Suprapubic skin (tissue), 4 donors: Measurements from ENCODE around the gene XCL2. TPM values are rescaled to one million over a fixed set of nuclear protein-coding genes. Genes with fewer than 3 reads are reported as not detected.
"Not testable (repeated sequence)": the region's sequence is repeated elsewhere in the genome, so short reads cannot be mapped to it uniquely, and the experiment has no call there.

Experiments
- DNase-seq, 2 donors: peaks; one replicate each; pipeline ENCODE4 v3.0.0-alpha.2; 2019; ENCODE audit warnings: low spot score in 2 of 2
- H3K27ac ChIP-seq: fragments of 200-600 bp; sonication (generic); one replicate; pipeline ENCODE4 v1.5.1; 2019
- H3K27me3 ChIP-seq: fragments of 200-600 bp; sonication (generic); one replicate; pipeline ENCODE4 v1.5.1; 2019
- H3K36me3 ChIP-seq: fragments of 200-600 bp; sonication (generic); one replicate; pipeline ENCODE4 v1.5.1; 2019
- H3K4me1 ChIP-seq: fragments of 200-600 bp; sonication (generic); one replicate; pipeline ENCODE4 v1.5.1; 2019
- H3K4me3 ChIP-seq: fragments of 200-600 bp; sonication (generic); one replicate; pipeline ENCODE4 v1.5.1; 2019; ENCODE audit warnings: mild to moderate bottlenecking
- H3K9me3 ChIP-seq: fragments of 200-600 bp; sonication (generic); one replicate; pipeline ENCODE4 v1.5.1; 2019
- CTCF ChIP-seq, 2 donors: fragments of 200-600 bp in 1 of 2; fragments of 450-650 bp in 1 of 2; sonication (generic) in 1 of 2; IDR thresholded peaks; one replicate each; pipeline ENCODE4 v1.5.1; 2016 to 2019; ENCODE audit warnings: antibody characterized with exemption in 2 of 2, mild to moderate bottlenecking in 1 of 2, moderate library complexity in 1 of 2
- EP300 ChIP-seq: sonication (generic); formaldehyde crosslinking; IDR thresholded peaks from one replicate; pipeline ENCODE4 v1.6.1; 2017; ENCODE audit warnings: antibody characterized with exemption
- POLR2A ChIP-seq, 2 donors: fragments of 450-650 bp; IDR thresholded peaks; one replicate each; pipeline ENCODE4 v1.6.1; 2017; ENCODE audit warnings: antibody characterized with exemption in 2 of 2, mild to moderate bottlenecking in 2 of 2, moderate library complexity in 2 of 2
- POLR2AphosphoS5 ChIP-seq, 3 donors: sonication (generic); formaldehyde crosslinking; IDR thresholded peaks; one replicate each; pipeline ENCODE4 v1.6.1; 2017; ENCODE audit warnings: antibody characterized with exemption in 3 of 3
- WGBS: methylation state at CpG from one replicate; pipeline ENCODE4 v1.1.5; 2018; 5-methylcytosine and 5-hydroxymethylcytosine counted together
- total RNA-seq, 4 donors: library from RNA; depleted of rRNA; stranded (reverse); fragments of >200 nt; gene quantifications; one replicate each; pipeline ENCODE4 v1.1.0, GENCODE V29; 2016

XCL2 gene
- total RNA-seq, 4 donors from 2014 or later, result not detected

GRCh38 chr1:168583571-168583970 lies 39.8 kb upstream of the XCL2 start:
- no peaks in the 10 kb centered on the region for H3K9me3 ChIP-seq
- TF ChIP-seq POLR2A (IDR thresholded peaks at IDR 0.05), result no peak
- no peak for TF ChIP-seq POLR2AphosphoS5 (IDR thresholded peaks at IDR 0.05)
- no peak for TF ChIP-seq CTCF (IDR thresholded peaks at IDR 0.05)
- no peak for TF ChIP-seq EP300
- H3K36me3 ChIP-seq, result no peaks in the 10 kb centered on the region
- H3K27me3 ChIP-seq, result no peaks in the 10 kb centered on the region
- 54% methylated on average over 6 of the region's 6 CpGs for WGBS
- no peak overlapping the region for H3K4me3 ChIP-seq
- no peak overlapping the region for H3K27ac ChIP-seq
- H3K4me1 ChIP-seq, result no peaks in the 10 kb centered on the region
- DNase-seq, result no peak

- 59% methylated on average over 6 of the region's 6 CpGs for WGBS
- H3K4me1 ChIP-seq, result no peaks in the 10 kb centered on the region
- no peaks in the 10 kb centered on the region for H3K36me3 ChIP-seq
- no peaks in the 10 kb centered on the region for H3K27me3 ChIP-seq
- no peak overlapping the region for H3K27ac ChIP-seq
- TF ChIP-seq POLR2A (IDR thresholded peaks at IDR 0.05) (no peak), CTCF (IDR thresholded peaks at IDR 0.05) (no peak), EP300 (no peak), POLR2AphosphoS5 (IDR thresholded peaks at IDR 0.05) (no peak)
- no peak for DNase-seq
- H3K9me3 ChIP-seq, result no peaks in the 10 kb centered on the region
- H3K4me3 ChIP-seq, result no peak overlapping the region
These were observed 39.0 kb upstream of the XCL2 start for GRCh38 chr1:168582688-168583336.

- H3K27me3 ChIP-seq, result no peaks in the 10 kb centered on the region
- 85% methylated on average over 4 of the region's 4 CpGs for WGBS
- no peak overlapping the region for H3K4me3 ChIP-seq
- H3K27ac ChIP-seq, result no peak overlapping the region
- no peaks in the 10 kb centered on the region for H3K36me3 ChIP-seq
- H3K9me3 ChIP-seq, result no peaks in the 10 kb centered on the region
- no peaks in the 10 kb centered on the region for H3K4me1 ChIP-seq
- no peak for TF ChIP-seq POLR2A (IDR thresholded peaks at IDR 0.05)
- TF ChIP-seq EP300, result no peak
- no peak for TF ChIP-seq POLR2AphosphoS5 (IDR thresholded peaks at IDR 0.05)
- no peak for TF ChIP-seq CTCF (IDR thresholded peaks at IDR 0.05)
- no peak for DNase-seq
These were observed 38.2 kb upstream of the XCL2 start for GRCh38 chr1:168581817-168582572.

GRCh38 chr1:168580991-168581390 lies 37.2 kb upstream of the XCL2 start:
- 86% methylated on average over 7 of the region's 7 CpGs for WGBS

GRCh38 chr1:168580290-168580689 lies 36.5 kb upstream of the XCL2 start:
- not testable (repeated sequence) for H3K27ac ChIP-seq, DNase-seq, H3K27me3 ChIP-seq, H3K4me1 ChIP-seq, H3K9me3 ChIP-seq, H3K4me3 ChIP-seq, H3K36me3 ChIP-seq
- 92% methylated on average over 2 of the region's 2 CpGs for WGBS

More at GRCh38 chr1:168580991-168581390, 37.2 kb upstream of the XCL2 start:
- H3K9me3 ChIP-seq, H3K4me1 ChIP-seq, H3K4me3 ChIP-seq, H3K27me3 ChIP-seq, H3K27ac ChIP-seq, H3K36me3 ChIP-seq, DNase-seq: not testable (repeated sequence)

GRCh38 chr1:168578531-168579185 lies 34.9 kb upstream of the XCL2 start:
- not testable (repeated sequence) for DNase-seq, H3K27me3 ChIP-seq, H3K36me3 ChIP-seq, H3K9me3 ChIP-seq, H3K4me1 ChIP-seq, H3K4me3 ChIP-seq, H3K27ac ChIP-seq
- WGBS, result 70% methylated on average over 2 of the region's 2 CpGs

- H3K36me3 ChIP-seq, DNase-seq, H3K27ac ChIP-seq, H3K9me3 ChIP-seq, H3K4me3 ChIP-seq, H3K4me1 ChIP-seq, H3K27me3 ChIP-seq: not testable (repeated sequence)
- 84% methylated on average over 5 of the region's 6 CpGs for WGBS
These were observed 32.5 kb upstream of the XCL2 start, which contains the start of gene XCL1 for GRCh38 chr1:168576245-168576688. TSS of gene XCL1 (plus strand) at chr1:168576605. CDS start at chr1:168576638, 33 bp downstream.
